ENCODE data around the gene NPNT. TPM values are rescaled to one million over a fixed set of nuclear protein-coding genes. Genes with fewer than 3 reads are reported as not detected.

The NPNT gene
- total RNA-seq, 1 donor from 2014 or later = 3.1 TPM

DNA sequence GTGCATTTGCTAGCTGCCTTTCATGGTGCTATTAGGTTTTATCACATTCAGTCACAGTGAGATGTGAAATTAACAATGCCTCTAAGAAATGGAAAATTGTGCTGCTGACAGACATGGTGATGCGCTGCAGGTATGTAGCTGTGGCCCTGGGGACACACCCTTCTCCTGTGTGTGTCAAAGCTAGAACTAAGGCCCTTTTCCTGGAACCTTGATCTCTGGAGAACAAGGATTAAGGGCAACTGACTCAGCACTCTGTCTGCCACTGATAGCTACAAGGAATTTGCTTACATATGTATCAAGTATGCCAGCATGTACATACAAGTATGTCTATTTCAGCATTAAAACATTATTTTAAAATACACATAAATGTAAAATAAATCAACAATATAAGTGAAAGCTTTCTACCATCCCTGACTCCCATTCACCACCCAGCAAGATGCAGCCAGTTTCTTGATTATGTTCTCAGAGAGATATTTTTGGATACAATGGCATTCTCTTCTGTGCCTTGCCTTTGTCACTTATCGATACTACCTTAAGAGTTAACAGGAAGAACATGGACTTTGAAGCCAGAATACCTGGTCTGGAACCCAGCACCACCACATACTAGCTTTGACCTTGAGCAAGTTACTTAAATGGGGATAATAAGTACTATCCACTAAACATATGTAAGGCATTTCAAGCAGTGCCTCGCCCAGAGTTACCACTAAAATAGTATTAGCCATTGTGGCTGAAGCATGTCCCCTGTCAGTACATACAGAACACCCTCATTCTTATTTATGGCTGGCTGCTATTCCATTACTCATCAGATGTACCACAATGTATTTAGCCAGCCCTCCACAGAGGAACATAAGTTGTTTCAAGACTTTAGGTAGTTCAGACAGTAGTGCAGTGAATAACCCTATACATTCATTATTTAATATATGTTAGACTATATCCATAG lies 68.5 kb downstream of the NPNT start:
- no peaks in the 10 kb centered on the region for H3K36me3 Mint-ChIP-seq (ENCODE audit: low read depth, unreplicated experiment)
- TF ChIP-seq CTCF (IDR thresholded peaks at IDR 0.05; ENCODE audit: insufficient read depth, low read depth, low read length) = no peak
- TF ChIP-seq EZH2 (IDR thresholded peaks at IDR 0.05; ENCODE audit: insufficient read depth, low read length) = no peak
- Histone ChIP-seq H3K79me2 (ENCODE audit: insufficient read depth, low read length) (no peaks in the 10 kb centered on the region), H3K9ac (ENCODE audit: low read length) (no peak overlapping the region), H4K20me1 (ENCODE audit: insufficient read depth, low read length) (no peaks in the 10 kb centered on the region), H3K27ac (ENCODE audit: low read depth, low read length) (no peak overlapping the region), H3K9me3 (ENCODE audit: insufficient read depth, low read depth, low read length) (no peaks in the 10 kb centered on the region), H3K27me3 (ENCODE audit: insufficient read depth, low read length) (no peaks in the 10 kb centered on the region), H3K36me3 (ENCODE audit: insufficient read depth, low read length) (no peaks in the 10 kb centered on the region), H3K4me3 (ENCODE audit: insufficient read depth, low read depth, low read length) (no peak overlapping the region), H3K4me2 (ENCODE audit: low read length) (no peak overlapping the region), H2AFZ (ENCODE audit: low read depth, low read length) (no peak overlapping the region), H3K4me1 (ENCODE audit: insufficient read depth, low read length) (no peaks in the 10 kb centered on the region)
- DNase-seq (ENCODE audit: low read depth) (no peak), FAIRE-seq (no peak)
- H3K4me1 Mint-ChIP-seq (ENCODE audit: low read depth, unreplicated experiment) = peaks cover 17% of the 10 kb centered on the region
- H3K9me3 Mint-ChIP-seq (ENCODE audit: unreplicated experiment) = no peaks in the 10 kb centered on the region
- no peak overlapping the region for H3K4me3 Mint-ChIP-seq (ENCODE audit: unreplicated experiment)
- peak overlapping the region; percentile 42 for H3K27ac Mint-ChIP-seq (ENCODE audit: unreplicated experiment)
- no peaks in the 10 kb centered on the region for H3K27me3 Mint-ChIP-seq (ENCODE audit: low read depth, unreplicated experiment)

- FAIRE-seq (no peak), DNase-seq (ENCODE audit: low read depth) (no peak)
- H2AFZ ChIP-seq (ENCODE audit: low read depth, low read length) = no peak overlapping the region
- no peak overlapping the region for H3K9ac ChIP-seq (ENCODE audit: low read length)
- H3K27me3 Mint-ChIP-seq (ENCODE audit: low read depth, unreplicated experiment) = peaks cover 1% of the 10 kb centered on the region
- H3K36me3 Mint-ChIP-seq (ENCODE audit: low read depth, unreplicated experiment) = no peaks in the 10 kb centered on the region
- no peak overlapping the region for H3K27ac Mint-ChIP-seq (ENCODE audit: unreplicated experiment)
- no peaks in the 10 kb centered on the region for H3K4me1 ChIP-seq (ENCODE audit: insufficient read depth, low read length)
- peaks cover 17% of the 10 kb centered on the region for H3K4me1 Mint-ChIP-seq (ENCODE audit: low read depth, unreplicated experiment)
- H3K27me3 ChIP-seq (ENCODE audit: insufficient read depth, low read length) = no peaks in the 10 kb centered on the region
- no peaks in the 10 kb centered on the region for H4K20me1 ChIP-seq (ENCODE audit: insufficient read depth, low read length)
- no peak overlapping the region for H3K4me3 Mint-ChIP-seq (ENCODE audit: unreplicated experiment)
- no peaks in the 10 kb centered on the region for H3K9me3 ChIP-seq (ENCODE audit: insufficient read depth, low read depth, low read length)
- H3K4me3 ChIP-seq (ENCODE audit: insufficient read depth, low read depth, low read length) = no peak overlapping the region
- no peak overlapping the region for H3K4me2 ChIP-seq (ENCODE audit: low read length)
- no peaks in the 10 kb centered on the region for H3K9me3 Mint-ChIP-seq (ENCODE audit: unreplicated experiment)
- H3K79me2 ChIP-seq (ENCODE audit: insufficient read depth, low read length) = no peaks in the 10 kb centered on the region
- no peaks in the 10 kb centered on the region for H3K36me3 ChIP-seq (ENCODE audit: insufficient read depth, low read length)
- TF ChIP-seq CTCF (IDR thresholded peaks at IDR 0.05; ENCODE audit: insufficient read depth, low read depth, low read length) (no peak), EZH2 (IDR thresholded peaks at IDR 0.05; ENCODE audit: insufficient read depth, low read length) (no peak)
- H3K27ac ChIP-seq (ENCODE audit: low read depth, low read length) = no peak overlapping the region
These were observed 70.0 kb downstream of the NPNT start for GRCh38 chr4:105965183-105965800.
